Stimulated activated memory B cell treated with anti-CD40 and anti-IgM and Interleukin-4, amounts not matched to agents 10 μg/mL and 1 μg/mL and 100 μg/mL, for 72 hours (primary cell): ENCODE results near the gene FOXA2.

Source experiments
- ATAC-seq: fragments of 150-1000 bp; cut with Tn5 transposase; 2 replicates; pipeline ENCODE4 v1.10.0; 2021
- H3K27ac Mint-ChIP-seq: one replicate; pipeline ENCODE4 v1.8.0; 2022; ENCODE audit warnings: mild to moderate bottlenecking, mixed read lengths
- H3K27me3 Mint-ChIP-seq: one replicate; pipeline ENCODE4 v1.8.0; 2022; ENCODE audit warnings: mixed read lengths
- H3K36me3 Mint-ChIP-seq: one replicate; pipeline ENCODE4 v1.8.0; 2022; ENCODE audit warnings: mixed read lengths
- H3K4me1 Mint-ChIP-seq: one replicate; pipeline ENCODE4 v1.8.0; 2022; ENCODE audit warnings: mixed read lengths
- H3K4me3 Mint-ChIP-seq: one replicate; pipeline ENCODE4 v1.8.0; 2022; ENCODE audit warnings: mild to moderate bottlenecking, moderate library complexity, mixed read lengths
- H3K9me3 Mint-ChIP-seq: one replicate; pipeline ENCODE4 v1.8.0; 2022; ENCODE audit warnings: mixed read lengths

The FOXA2 gene

DNA sequence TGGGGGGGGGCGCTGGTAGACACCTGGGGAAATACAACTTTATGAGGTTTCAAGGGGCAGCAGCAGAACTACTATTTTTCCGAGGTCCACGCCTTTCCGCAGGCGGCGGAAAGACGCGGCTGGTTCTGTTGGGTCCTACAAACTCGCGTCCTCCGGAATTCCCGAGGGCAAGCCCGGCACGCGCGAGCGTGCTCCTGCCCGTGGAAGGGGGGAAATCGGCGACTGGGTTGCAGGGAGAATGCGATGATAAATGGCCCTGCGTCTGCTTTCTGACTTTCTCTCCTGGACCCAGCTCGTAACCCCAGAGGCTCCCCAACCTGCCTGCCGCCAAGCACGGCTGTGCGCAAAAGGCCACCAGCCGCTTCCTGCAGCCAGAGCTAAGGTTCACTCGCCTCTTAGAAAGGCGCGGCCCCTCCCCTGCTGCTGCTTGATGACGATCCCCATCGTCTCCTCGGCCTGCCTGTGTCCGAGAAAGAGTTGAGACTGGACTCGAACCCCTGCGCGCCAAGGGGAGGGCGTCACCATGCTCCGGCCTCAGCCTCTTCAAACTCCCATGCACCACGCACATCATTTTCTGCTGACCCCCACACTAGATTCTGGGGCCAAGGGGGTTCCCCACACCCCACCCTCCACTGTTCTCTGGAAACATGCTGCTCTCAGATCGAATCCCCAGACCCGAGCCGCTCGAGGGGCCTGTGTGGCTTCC, 6.7 kb downstream of the FOXA2 start:
- no peaks in the 10 kb centered on the region for H3K36me3 Mint-ChIP-seq
- H3K27me3 Mint-ChIP-seq, result peaks cover 86% of the 10 kb centered on the region
- H3K4me1 Mint-ChIP-seq, result peaks cover 5% of the 10 kb centered on the region
- no peak overlapping the region for H3K4me3 Mint-ChIP-seq
- no peaks in the 10 kb centered on the region for H3K9me3 Mint-ChIP-seq
- H3K27ac Mint-ChIP-seq, result no peak overlapping the region
- no peak for ATAC-seq

DNA sequence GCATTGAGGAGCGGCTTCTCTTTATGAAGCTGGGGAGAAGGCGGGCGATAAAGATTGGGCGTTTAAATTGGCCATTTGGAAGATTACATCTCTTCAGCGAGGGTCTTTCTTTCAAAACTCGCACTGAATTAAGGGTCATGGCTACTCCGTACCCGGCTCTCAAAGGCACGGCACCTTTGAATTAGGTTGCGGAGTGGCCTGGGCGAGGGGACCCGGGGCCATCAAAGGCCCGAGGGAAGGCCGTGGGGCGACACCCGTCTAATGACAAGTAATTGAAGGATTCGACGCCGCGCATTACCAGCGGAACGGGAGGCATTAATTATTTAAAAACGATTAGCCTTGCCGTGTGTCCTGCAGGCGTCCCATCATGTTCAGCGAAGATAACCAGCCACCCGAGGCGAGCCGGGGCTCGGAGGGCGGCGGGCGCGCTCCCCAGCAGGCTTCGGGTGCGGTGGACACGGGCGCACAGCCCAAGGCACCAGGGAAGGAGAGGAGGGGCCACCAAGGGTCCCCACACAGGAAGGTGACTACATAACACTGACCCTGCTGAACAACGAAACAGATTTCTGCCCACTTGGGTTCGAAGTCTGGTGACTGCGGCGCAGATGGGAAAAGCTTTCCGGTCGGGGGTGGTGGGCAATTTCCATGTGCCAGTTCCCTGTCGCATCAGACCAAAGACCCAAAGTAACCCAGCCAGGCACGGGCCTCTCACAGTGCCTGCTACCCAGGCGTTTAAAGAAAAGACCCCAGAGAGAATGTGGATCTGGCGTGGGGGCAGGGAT, 7.4 kb downstream of the FOXA2 start:
- H3K9me3 Mint-ChIP-seq, result no peaks in the 10 kb centered on the region
- H3K36me3 Mint-ChIP-seq, result no peaks in the 10 kb centered on the region
- peaks cover 5% of the 10 kb centered on the region for H3K4me1 Mint-ChIP-seq
- no peak for ATAC-seq
- no peak overlapping the region for H3K4me3 Mint-ChIP-seq
- H3K27ac Mint-ChIP-seq, result no peak overlapping the region
- H3K27me3 Mint-ChIP-seq, result peaks cover 91% of the 10 kb centered on the region

DNA sequence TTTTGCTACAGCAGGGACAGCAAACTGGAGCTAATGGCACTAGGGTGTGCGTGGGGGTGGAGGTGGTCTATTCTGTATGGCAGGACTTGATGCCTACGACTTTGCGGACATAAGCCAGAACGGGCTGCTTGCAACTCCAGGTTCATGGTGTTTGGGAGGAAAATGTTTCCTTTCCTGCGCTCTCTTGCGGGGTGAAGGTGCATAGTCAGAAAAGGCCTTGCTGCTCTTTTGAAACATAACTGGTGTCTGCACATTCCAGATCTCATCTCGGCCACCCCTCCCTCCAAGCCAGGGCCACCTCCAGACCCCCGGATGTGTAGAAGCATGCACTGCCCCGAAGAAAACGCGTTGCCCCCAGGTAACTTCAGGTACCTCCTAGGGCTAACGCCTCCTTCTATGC, 8.1 kb downstream of the FOXA2 start:
- Mint-ChIP-seq H3K4me1 (peaks cover 5% of the 10 kb centered on the region), H3K4me3 (no peak overlapping the region), H3K9me3 (no peaks in the 10 kb centered on the region), H3K27ac (no peak overlapping the region), H3K36me3 (no peaks in the 10 kb centered on the region), H3K27me3 (peaks cover 91% of the 10 kb centered on the region)
- ATAC-seq, result no peak

DNA sequence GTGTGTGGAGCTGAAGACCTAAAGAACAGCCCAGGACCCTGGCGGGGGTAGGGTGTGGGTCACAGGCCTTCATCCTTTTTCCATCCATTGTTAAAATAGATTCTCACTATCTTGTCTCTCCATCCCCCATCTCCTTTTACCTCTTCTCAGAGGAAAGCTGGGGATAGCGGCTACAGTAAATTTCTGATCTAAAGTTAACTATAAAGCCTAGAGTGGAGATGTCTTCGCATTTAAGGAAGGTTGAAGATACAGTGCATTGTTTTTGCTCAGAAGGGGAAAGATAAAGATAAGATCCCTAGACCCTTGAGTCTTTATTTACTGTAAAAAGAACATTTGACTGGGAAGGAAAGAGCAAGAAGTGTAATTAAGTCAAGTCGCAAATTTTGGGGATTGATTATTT, 8.6 kb downstream of the FOXA2 start:
- Mint-ChIP-seq H3K4me3 (no peak overlapping the region), H3K36me3 (no peaks in the 10 kb centered on the region), H3K4me1 (peaks cover 5% of the 10 kb centered on the region), H3K27me3 (peaks cover 91% of the 10 kb centered on the region), H3K9me3 (no peaks in the 10 kb centered on the region), H3K27ac (no peak overlapping the region)
- ATAC-seq, result no peak

DNA sequence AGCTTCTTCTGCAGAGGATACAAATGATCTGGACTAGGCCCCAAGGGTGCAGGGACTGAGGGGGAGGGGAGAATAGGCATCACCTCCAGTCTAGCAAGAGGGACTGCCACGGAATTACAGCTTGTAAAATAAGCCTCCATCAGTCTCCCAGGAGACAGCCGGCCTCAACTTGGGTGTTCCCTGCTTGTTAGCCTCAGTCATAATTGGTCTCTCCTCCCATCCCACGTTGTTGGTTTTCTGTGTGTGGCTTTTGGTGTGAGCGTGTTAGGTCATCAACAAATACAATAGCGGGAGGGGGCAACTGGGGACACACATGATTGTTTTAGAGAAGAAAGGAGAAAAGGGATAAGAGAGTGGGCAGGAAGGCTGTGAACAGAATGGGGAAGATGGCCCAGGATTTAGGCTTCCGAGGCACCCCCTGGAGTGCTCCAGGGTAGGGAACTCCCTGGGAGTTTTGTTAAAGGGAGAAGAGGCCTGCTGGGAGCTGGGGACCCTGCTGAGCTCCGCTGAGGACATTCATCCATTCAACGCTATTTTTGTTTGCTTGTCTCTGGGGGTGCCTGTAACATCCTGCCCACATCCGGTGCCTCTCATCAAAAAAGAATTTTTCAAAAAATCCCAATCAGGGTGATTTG, 9.2 kb downstream of the FOXA2 start:
- peaks cover 87% of the 10 kb centered on the region for H3K27me3 Mint-ChIP-seq
- no peak overlapping the region for H3K4me3 Mint-ChIP-seq
- peaks cover 5% of the 10 kb centered on the region for H3K4me1 Mint-ChIP-seq
- H3K9me3 Mint-ChIP-seq, result no peaks in the 10 kb centered on the region
- no peak overlapping the region for H3K27ac Mint-ChIP-seq
- ATAC-seq, result no peak
- H3K36me3 Mint-ChIP-seq, result no peaks in the 10 kb centered on the region

DNA sequence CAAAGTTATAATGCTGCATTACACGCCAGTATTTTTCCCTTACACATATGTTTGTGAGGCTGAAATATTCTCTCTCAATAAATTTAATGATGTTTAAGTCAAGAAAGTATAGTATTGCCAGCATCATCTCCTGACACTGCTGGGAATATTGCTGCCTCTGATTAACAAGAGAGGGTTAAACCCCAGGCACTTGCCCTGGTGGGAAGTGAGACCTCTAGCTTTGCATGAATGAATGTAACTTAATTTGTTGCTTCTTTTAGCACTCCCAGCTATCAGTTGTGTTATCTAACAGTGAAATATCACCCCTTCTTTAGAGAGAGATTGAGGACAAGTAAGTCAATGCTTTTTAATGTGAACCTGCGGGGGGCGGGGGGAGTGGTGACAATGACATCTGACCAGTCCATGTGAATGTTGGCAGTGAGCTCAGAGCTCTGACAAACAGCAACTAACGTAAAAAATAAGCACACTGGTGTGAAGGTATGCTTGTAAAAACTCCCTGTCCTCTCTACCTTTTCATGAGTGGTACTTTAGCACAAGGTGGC, 9.8 kb downstream of the FOXA2 start:
- Mint-ChIP-seq H3K9me3 (no peaks in the 10 kb centered on the region), H3K4me3 (no peak overlapping the region), H3K27ac (no peak overlapping the region), H3K4me1 (peaks cover 5% of the 10 kb centered on the region), H3K36me3 (no peaks in the 10 kb centered on the region), H3K27me3 (peaks cover 82% of the 10 kb centered on the region)
- ATAC-seq, result no peak

DNA sequence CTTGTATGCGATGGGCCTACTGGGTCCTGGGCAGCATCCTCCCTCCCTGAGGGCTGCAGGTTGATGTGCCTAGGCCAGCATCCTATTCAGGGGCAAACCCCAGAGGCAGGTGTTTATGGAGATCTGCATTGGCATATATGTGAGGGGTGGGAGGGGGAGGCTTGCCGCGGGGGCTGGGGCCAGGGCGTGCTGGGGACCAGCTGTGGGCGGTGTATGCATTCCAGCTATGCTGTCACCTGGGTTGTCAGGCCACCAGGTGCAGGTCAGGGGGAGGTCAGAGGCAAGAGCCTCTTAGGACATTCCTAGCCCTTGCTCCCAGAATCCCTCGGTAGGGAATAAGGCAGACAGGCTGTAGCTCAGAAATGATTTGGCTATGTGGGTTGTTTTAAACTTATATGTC, 11.9 kb downstream of the FOXA2 start:
- no peaks in the 10 kb centered on the region for H3K36me3 Mint-ChIP-seq
- H3K27me3 Mint-ChIP-seq, result peaks cover 81% of the 10 kb centered on the region
- no peak overlapping the region for H3K27ac Mint-ChIP-seq
- H3K4me3 Mint-ChIP-seq, result no peak overlapping the region
- no peaks in the 10 kb centered on the region for H3K9me3 Mint-ChIP-seq
- ATAC-seq, result no peak
- H3K4me1 Mint-ChIP-seq, result peaks cover 5% of the 10 kb centered on the region

DNA sequence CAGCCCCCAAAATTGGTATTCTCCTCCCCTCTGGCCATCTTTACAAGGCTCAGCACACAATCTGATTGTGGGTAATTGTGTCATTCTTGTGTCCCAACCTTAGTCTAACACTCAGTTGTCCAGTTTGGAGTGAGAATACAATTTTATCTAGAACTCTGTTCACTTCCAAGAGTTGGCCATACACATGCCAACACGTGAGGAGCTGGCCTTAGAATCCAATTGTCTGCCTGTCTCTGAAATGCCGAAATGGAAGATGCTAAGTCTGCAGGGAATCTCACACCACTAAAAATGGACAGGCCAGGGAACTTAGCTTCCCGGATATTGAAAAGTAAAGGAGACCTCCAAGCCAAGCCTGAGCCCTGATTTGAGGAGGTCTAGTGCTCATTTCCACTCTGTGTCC, 12.3 kb downstream of the FOXA2 start:
- Mint-ChIP-seq H3K4me1 (peaks cover 5% of the 10 kb centered on the region), H3K9me3 (no peaks in the 10 kb centered on the region), H3K4me3 (no peak overlapping the region), H3K27ac (no peak overlapping the region), H3K27me3 (peaks cover 81% of the 10 kb centered on the region), H3K36me3 (no peaks in the 10 kb centered on the region)
- ATAC-seq, result no peak

DNA sequence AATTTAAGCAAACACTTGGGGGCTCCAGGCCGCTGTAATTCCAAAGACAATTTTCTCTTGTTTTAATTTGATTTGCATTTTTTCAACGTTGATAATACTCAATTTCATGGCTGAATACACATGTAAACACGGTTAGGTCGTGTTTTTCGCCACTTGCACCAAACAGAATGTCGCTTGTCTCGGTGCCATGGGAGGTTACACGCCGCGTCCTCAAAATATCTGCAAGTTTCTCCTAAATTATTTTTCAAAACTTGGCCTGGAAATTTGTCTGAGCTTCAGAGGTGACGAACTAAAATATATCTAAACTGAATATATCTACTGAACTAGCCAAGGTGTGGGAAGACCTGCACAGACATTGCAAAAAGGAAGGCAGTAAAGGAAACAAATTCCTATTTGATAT, 15.0 kb downstream of the FOXA2 start:
- H3K27me3 Mint-ChIP-seq, result peaks cover 57% of the 10 kb centered on the region
- no peaks in the 10 kb centered on the region for H3K4me1 Mint-ChIP-seq
- H3K27ac Mint-ChIP-seq, result no peak overlapping the region
- H3K9me3 Mint-ChIP-seq, result no peaks in the 10 kb centered on the region
- no peaks in the 10 kb centered on the region for H3K36me3 Mint-ChIP-seq
- no peak overlapping the region for H3K4me3 Mint-ChIP-seq
- ATAC-seq, result no peak

DNA sequence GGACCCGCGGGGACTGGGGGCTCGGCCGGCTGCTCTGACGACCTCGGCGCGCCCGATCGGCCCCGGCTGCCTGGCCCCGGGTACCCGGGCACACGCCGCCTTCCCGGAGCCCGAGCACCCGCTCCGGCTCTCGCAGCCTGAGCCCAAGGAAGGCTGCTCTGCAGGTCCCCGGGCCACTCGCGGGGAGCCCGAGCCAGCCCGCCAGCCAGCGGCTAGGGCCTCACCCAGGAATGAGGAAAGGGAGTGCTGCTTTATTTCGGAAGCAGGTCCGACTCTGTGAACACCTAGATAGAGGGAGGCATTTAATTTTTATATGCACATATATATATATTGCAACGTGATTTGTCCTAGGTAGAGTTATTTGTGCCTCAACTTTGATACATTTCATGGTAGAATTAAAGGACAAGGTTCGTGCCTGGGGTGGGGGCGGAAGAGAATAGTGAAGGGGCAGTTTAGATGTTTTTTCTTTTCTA, 15.5 kb downstream of the FOXA2 start:
- no peak overlapping the region for H3K27ac Mint-ChIP-seq
- no peaks in the 10 kb centered on the region for H3K36me3 Mint-ChIP-seq
- H3K4me3 Mint-ChIP-seq, result no peak overlapping the region
- H3K9me3 Mint-ChIP-seq, result no peaks in the 10 kb centered on the region
- ATAC-seq, result no peak
- H3K27me3 Mint-ChIP-seq, result peaks cover 58% of the 10 kb centered on the region
- no peaks in the 10 kb centered on the region for H3K4me1 Mint-ChIP-seq

DNA sequence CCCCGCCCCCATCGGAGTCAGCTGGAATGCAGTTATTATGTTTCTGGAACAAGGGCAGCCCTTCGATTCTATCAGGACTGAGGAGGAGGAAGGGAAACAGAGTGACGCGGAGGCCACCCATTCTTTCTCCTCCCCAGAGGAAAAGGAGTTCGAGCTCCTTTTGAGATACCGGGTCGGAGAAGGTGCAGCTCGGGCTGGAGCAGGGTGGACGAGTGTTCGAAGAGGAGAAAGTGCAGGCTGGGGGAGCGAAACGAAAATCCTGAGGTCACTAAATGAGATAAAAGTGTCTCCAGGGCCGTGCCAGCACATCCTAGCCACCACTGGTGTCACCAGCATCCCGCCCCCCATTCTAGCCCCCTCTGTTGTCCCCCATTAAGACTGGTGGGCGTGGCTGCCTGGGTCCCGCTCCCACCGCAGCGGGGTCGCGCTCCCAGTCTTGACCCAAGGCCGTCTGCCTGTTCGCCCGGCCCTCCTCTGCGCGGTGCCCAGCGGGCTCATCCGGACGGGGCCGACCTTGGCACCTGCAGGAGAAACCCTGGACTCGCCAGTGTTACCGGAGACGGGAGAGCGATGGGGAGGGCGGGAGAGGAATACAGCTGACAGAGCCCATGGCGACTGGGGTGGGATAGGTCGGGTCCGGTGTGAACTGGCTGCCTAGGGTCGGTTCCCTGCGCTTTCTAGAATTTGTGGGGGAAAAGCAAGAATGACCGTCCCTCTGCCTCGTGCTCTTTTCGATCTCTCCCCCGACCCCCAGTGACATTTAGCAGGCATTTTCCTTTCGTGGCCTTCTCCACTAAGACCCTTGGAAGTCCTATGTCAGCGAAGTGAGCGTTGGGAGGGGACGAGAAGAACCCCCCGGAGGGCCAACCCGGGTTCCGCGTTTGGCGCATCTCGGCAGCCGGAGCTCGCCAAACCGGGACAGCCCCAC, 16.2 kb downstream of the FOXA2 start:
- H3K4me3 Mint-ChIP-seq, result no peak overlapping the region
- ATAC-seq, result no peak
- H3K27me3 Mint-ChIP-seq, result peaks cover 62% of the 10 kb centered on the region
- H3K4me1 Mint-ChIP-seq, result no peaks in the 10 kb centered on the region
- no peaks in the 10 kb centered on the region for H3K9me3 Mint-ChIP-seq
- H3K36me3 Mint-ChIP-seq, result no peaks in the 10 kb centered on the region
- no peak overlapping the region for H3K27ac Mint-ChIP-seq

DNA sequence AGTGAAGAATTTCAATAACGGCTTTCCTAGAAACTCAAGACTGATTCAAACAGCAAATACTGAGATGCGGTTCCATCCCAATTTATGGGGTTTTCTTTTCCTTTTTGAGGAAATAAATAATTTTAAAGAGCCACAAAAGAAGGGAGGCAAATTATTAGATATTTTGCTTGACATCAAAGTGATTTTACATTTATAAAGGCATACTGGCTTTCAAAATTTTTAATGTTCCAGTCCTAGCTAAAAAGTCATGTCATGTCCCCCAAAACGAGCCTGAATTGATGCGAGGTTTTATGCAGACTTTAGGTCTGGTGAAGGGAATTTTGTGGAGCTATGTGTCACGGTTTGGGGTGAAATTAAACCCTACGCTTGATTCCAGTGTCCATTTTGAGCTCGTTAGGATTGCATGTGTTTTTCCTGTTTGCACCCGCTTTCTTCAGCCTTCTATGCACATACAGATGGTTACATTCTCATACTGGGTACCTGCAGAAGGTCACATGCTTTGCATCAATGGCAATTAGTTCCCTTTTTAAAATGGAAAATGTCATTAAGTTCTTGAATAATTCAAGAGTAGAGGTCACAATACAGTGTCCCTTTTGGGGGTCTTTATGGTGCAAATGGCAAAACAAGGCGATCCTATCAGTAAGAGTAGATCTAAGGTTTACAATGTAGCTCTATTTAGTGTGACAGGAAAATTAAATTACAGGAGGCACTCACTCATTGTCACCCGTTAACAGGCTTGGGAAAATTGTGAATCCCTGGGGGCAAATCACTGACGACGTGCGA, 17.3 kb downstream of the FOXA2 start:
- Mint-ChIP-seq H3K36me3 (no peaks in the 10 kb centered on the region), H3K4me3 (no peak overlapping the region), H3K27ac (no peak overlapping the region), H3K9me3 (no peaks in the 10 kb centered on the region), H3K27me3 (peaks cover 62% of the 10 kb centered on the region), H3K4me1 (no peaks in the 10 kb centered on the region)
- ATAC-seq, result no peak

DNA sequence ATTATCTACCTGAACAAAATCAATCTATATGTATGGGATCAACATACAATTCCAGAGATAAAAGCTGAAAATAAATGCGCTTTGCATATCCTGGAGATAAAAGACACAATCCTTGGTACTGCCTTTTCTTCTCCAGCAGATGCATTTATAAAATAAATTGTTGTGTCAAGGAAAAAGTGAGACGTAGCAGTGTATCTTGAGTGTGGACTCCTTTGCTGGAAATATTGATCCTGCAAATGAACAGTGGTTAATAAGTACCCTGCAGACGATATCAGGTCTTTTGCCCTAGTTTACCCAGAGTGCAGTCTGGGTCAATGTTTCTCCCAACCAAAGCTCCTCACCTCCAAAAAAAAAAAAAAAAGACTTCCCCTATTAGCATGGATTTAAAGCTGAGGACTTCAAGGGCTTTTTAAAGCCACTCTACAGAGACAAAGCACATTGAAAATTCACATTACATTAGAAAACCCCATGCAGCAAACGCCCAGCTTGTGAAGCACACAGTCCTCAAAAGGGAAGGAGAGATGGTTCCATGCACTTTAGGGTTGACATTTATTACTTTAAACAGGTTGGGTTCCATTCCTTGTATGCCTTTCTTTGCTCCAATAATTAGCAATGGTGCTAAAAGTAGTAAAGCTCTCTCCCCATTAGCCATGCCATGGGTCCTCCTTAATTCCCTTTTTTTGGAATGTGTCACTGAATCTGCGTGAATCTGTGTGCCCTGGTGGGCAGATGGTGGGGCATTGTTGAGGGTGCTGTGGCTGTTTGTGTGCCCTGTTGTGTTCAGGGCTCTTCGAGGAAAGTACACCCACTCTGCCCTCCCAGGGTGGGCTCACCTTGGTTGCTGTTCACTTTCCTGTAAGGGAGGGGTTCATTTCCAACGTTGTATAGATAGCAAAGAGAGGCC, 21.1 kb downstream of the FOXA2 start:
- no peaks in the 10 kb centered on the region for H3K36me3 Mint-ChIP-seq
- ATAC-seq, result no peak
- H3K4me1 Mint-ChIP-seq, result no peaks in the 10 kb centered on the region
- peaks cover 67% of the 10 kb centered on the region for H3K27me3 Mint-ChIP-seq
- no peak overlapping the region for H3K27ac Mint-ChIP-seq
- H3K4me3 Mint-ChIP-seq, result no peak overlapping the region
- no peaks in the 10 kb centered on the region for H3K9me3 Mint-ChIP-seq
